HL-60 (cell line): ENCODE results near the gene MAP6D1.

Experiments
- GABPA ChIP-seq: IDR thresholded peaks from 2 replicates; pipeline ENCODE4 v1.6.1; 2012; ENCODE audit warnings: low read depth
- POLR2AphosphoS5 ChIP-seq: IDR thresholded peaks from 2 replicates; pipeline ENCODE4 v1.6.1; 2012; ENCODE audit warnings: low read depth
- TF ChIP-seq, protein P1 (sequence below): IDR thresholded peaks from one replicate; pipeline ENCODE4 v1.5.1; 2011; ENCODE audit warnings: low read length, control low read depth, inconsistent platforms; ENCODE audit not compliant: insufficient read depth

- TF ChIP-seq, protein P1, sequence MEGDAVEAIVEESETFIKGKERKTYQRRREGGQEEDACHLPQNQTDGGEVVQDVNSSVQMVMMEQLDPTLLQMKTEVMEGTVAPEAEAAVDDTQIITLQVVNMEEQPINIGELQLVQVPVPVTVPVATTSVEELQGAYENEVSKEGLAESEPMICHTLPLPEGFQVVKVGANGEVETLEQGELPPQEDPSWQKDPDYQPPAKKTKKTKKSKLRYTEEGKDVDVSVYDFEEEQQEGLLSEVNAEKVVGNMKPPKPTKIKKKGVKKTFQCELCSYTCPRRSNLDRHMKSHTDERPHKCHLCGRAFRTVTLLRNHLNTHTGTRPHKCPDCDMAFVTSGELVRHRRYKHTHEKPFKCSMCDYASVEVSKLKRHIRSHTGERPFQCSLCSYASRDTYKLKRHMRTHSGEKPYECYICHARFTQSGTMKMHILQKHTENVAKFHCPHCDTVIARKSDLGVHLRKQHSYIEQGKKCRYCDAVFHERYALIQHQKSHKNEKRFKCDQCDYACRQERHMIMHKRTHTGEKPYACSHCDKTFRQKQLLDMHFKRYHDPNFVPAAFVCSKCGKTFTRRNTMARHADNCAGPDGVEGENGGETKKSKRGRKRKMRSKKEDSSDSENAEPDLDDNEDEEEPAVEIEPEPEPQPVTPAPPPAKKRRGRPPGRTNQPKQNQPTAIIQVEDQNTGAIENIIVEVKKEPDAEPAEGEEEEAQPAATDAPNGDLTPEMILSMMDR = no peak
- TF ChIP-seq GABPA (no peak), POLR2AphosphoS5 (no peak)
These were observed 2.7 kb downstream of the MAP6D1 start for GRCh38 chr3:183822631-183823030.
